Loucy (cell line): ENCODE measurements around the gene TARM1.

ENCODE experiments used
- H2AFZ ChIP-seq: fragments of 200-600 bp; sonication (generic); 2 replicates; pipeline ENCODE4 v1.6.0; 2016; ENCODE audit warnings: antibody characterized with exemption, mild to moderate bottlenecking, low read length, moderate library complexity
- H3F3A ChIP-seq: fragments of 200-600 bp; 2 replicates; pipeline ENCODE4 v1.6.0; 2016; ENCODE audit warnings: antibody characterized with exemption, low read depth, mild to moderate bottlenecking
- H3K27me3 ChIP-seq: fragments of 200-600 bp; sonication (generic); 2 replicates; pipeline ENCODE4 v1.6.1; 2014; ENCODE audit warnings: low read length, mild to moderate bottlenecking; ENCODE audit not compliant: insufficient read depth, poor library complexity, severe bottlenecking
- H3K36me3 ChIP-seq: fragments of 200-600 bp; sonication (generic); 2 replicates; pipeline ENCODE4 v1.6.1; 2016; ENCODE audit warnings: low read length; ENCODE audit not compliant: insufficient read depth
- H3K4me1 ChIP-seq: fragments of 200-600 bp; sonication (generic); 2 replicates; pipeline ENCODE4 v1.5.1; 2014; ENCODE audit warnings: low read length, mild to moderate bottlenecking; ENCODE audit not compliant: insufficient read depth, poor library complexity, severe bottlenecking
- H3K4me2 ChIP-seq: fragments of 200-600 bp; sonication (generic); 2 replicates; pipeline ENCODE4 v1.6.0; 2014; ENCODE audit warnings: antibody characterized with exemption, low read length, low read depth, mild to moderate bottlenecking; ENCODE audit not compliant: poor library complexity, severe bottlenecking
- H3K4me3 ChIP-seq: fragments of 200-600 bp; sonication (generic); 2 replicates; pipeline ENCODE4 v1.5.1; 2014; ENCODE audit warnings: low read length, mild to moderate bottlenecking, mixed read lengths; ENCODE audit not compliant: poor library complexity, severe bottlenecking
- H3K79me2 ChIP-seq: fragments of 200-600 bp; sonication (generic); 2 replicates; pipeline ENCODE4 v1.6.1; 2014; ENCODE audit warnings: low read length; ENCODE audit not compliant: insufficient read depth
- H3K9ac ChIP-seq: fragments of 200-600 bp; sonication (generic); 2 replicates; pipeline ENCODE4 v1.6.0; 2014; ENCODE audit warnings: mild to moderate bottlenecking, low read depth, low read length, moderate library complexity; ENCODE audit not compliant: poor library complexity, severe bottlenecking
- H3K9me2 ChIP-seq: fragments of 200-600 bp; sonication (generic); replicated peaks from 2 replicates; pipeline ENCODE4 v1.6.1; 2016; ENCODE audit warnings: low read depth, low read length, mixed read lengths
- H3K9me3 ChIP-seq: fragments of 200-600 bp; sonication (generic); 2 replicates; pipeline ENCODE4 v1.6.1; 2014; ENCODE audit warnings: mild to moderate bottlenecking, antibody characterized with exemption, low read length, low read depth; ENCODE audit not compliant: insufficient read depth
- H4K20me1 ChIP-seq: fragments of 200-600 bp; sonication (generic); 2 replicates; pipeline ENCODE4 v1.6.0; 2014; ENCODE audit warnings: antibody characterized with exemption, low read length, mild to moderate bottlenecking; ENCODE audit not compliant: insufficient read depth, poor library complexity, severe bottlenecking
- CTCF ChIP-seq: fragments of 200-600 bp; sonication (generic); conservative IDR thresholded peaks from 2 replicates; pipeline ENCODE4 v1.5.1; 2014; ENCODE audit warnings: mild to moderate bottlenecking, antibody characterized with exemption, low read length
- EZH2phosphoT487 ChIP-seq: fragments of 200-600 bp; IDR thresholded peaks from 2 replicates; pipeline ENCODE4 v1.6.1; 2018; ENCODE audit warnings: antibody characterized with exemption, mild to moderate bottlenecking, moderate library complexity, borderline replicate concordance

The TARM1 gene

DNA sequence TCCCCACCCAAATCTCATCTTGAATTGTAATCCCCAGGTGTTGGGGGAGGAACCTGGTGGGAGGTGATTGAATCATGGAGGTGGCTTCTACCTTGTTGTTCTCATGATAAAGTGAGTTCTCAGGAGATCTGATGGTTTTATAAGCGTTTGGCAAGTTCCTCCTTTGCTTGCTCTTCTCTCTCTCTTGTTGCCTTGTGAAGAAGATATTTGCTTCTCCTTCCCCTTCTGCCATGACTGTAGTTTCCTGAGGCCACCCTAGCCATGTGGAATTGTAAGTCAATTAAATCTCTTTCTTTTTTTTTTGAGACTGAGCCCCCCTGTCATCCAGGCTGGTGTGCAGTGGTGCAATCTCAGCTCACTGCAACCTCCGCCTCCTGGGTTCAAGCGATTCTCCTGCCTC is 51.9 kb downstream of the TARM1 start:
- Histone ChIP-seq H3K9me2 (no peaks in the 10 kb centered on the region), H3K9me3 (no peaks in the 10 kb centered on the region), H3K36me3 (no peaks in the 10 kb centered on the region), H2AFZ (no peak overlapping the region), H3K4me3 (no peak overlapping the region), H3K4me1 (no peaks in the 10 kb centered on the region), H3K9ac (no peak overlapping the region), H3K79me2 (no peaks in the 10 kb centered on the region), H3K4me2 (no peak overlapping the region), H4K20me1 (no peaks in the 10 kb centered on the region), H3F3A (no peaks in the 10 kb centered on the region), H3K27me3 (no peaks in the 10 kb centered on the region)
- TF ChIP-seq EZH2phosphoT487 (no peak), CTCF (no peak)

DNA sequence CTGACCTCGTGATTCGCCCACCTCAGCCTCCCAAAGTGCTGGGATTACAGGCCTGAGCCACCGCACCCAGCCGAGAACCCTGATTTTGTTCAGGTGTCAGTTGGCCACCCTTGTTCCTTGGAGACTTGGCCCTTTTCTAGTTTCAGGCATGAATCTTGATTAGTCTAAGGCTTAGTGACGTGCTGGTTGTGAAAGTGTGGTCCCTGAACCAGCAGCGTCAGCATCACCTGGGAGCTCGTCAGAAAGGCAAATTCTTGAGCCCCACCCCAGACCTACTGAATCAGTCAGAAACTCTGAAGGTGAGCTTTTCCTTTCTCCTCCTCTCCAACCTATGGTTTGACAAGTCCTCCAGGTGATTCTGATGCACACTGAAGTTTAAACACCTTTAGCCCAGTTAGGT is 54.5 kb downstream of the TARM1 start:
- Histone ChIP-seq H3K79me2 (no peaks in the 10 kb centered on the region), H3K9me3 (no peaks in the 10 kb centered on the region), H4K20me1 (no peaks in the 10 kb centered on the region), H3F3A (no peaks in the 10 kb centered on the region), H3K4me3 (no peak overlapping the region), H3K4me2 (no peak overlapping the region), H2AFZ (no peak overlapping the region), H3K36me3 (no peaks in the 10 kb centered on the region), H3K27me3 (no peaks in the 10 kb centered on the region), H3K9ac (no peak overlapping the region), H3K4me1 (no peaks in the 10 kb centered on the region), H3K9me2 (no peaks in the 10 kb centered on the region)
- TF ChIP-seq CTCF: no peak
- TF ChIP-seq EZH2phosphoT487: no peak

- H2AFZ ChIP-seq: no peak overlapping the region
- no peaks in the 10 kb centered on the region for H3K79me2 ChIP-seq
- no peaks in the 10 kb centered on the region for H3K4me1 ChIP-seq
- no peaks in the 10 kb centered on the region for H3K27me3 ChIP-seq
- H3K9me3 ChIP-seq: no peaks in the 10 kb centered on the region
- no peak overlapping the region for H3K4me3 ChIP-seq
- H3F3A ChIP-seq: no peaks in the 10 kb centered on the region
- no peaks in the 10 kb centered on the region for H3K9me2 ChIP-seq
- no peaks in the 10 kb centered on the region for H3K36me3 ChIP-seq
- no peak overlapping the region for H3K9ac ChIP-seq
- H4K20me1 ChIP-seq: no peaks in the 10 kb centered on the region
- TF ChIP-seq EZH2phosphoT487: no peak
- no peak for TF ChIP-seq CTCF
- H3K4me2 ChIP-seq: no peak overlapping the region
Measured at GRCh38 chr19:54024660-54025059, 56.5 kb downstream of the TARM1 start.
